ENCODE results near the gene UBE2L6. TPM values are rescaled to one million over a fixed set of nuclear protein-coding genes. Genes with fewer than 3 reads are reported as not detected.

The UBE2L6 gene
- total and polyA plus RNA-seq, 8 donors: 2.2 to 73.0 (median 40.5) TPM

GRCh38 chr11:57585301-57585700 is 17.8 kb upstream of the UBE2L6 start:
- DNase-seq: no peak
- Histone ChIP-seq H3K4me1 (no peaks in the 10 kb centered on the region), H3K9me3 (no peaks in the 10 kb centered on the region), H3K36me3 (no peaks in the 10 kb centered on the region), H3K27ac (no peak overlapping the region), H3K27me3 (no peaks in the 10 kb centered on the region), H3K4me3 (no peak overlapping the region)
- intact Hi-C loops (cut with DNase I; ENCODE audit: low total_unique reads): no loop called here
- TF ChIP-seq CTCF (IDR thresholded peaks at IDR 0.05) (no peak), POLR2AphosphoS5 (IDR thresholded peaks at IDR 0.05) (no peak), POLR2A (IDR thresholded peaks at IDR 0.05) (no peak), EP300 (IDR thresholded peaks at IDR 0.05) (no peak)

GRCh38 chr11:57584341-57584740 is 16.9 kb upstream of the UBE2L6 start:
- TF ChIP-seq CTCF (IDR thresholded peaks at IDR 0.05) (no peak), POLR2AphosphoS5 (IDR thresholded peaks at IDR 0.05) (no peak), POLR2A (IDR thresholded peaks at IDR 0.05) (no peak)
- no peaks in the 10 kb centered on the region for H3K36me3 ChIP-seq
- no peak for DNase-seq
- intact Hi-C loops (cut with DNase I; ENCODE audit: low total_unique reads): no loop called here
- WGBS, 5 donors: 81 to 87% (median 83%) methylated on average over 9 of the region's 9 CpGs
- no peaks in the 10 kb centered on the region for H3K4me1 ChIP-seq
- no peak overlapping the region for H3K4me3 ChIP-seq
- H3K9me3 ChIP-seq: no peaks in the 10 kb centered on the region
- no peak overlapping the region for H3K27ac ChIP-seq
- H3K27me3 ChIP-seq: no peaks in the 10 kb centered on the region

GRCh38 chr11:57574061-57574460 is 6.6 kb upstream of the UBE2L6 start:
- DNase-seq: no peak
- Histone ChIP-seq H3K4me1 (peaks cover 0 to 10% (median 1%) of the 10 kb centered on the region in 4 donors), H3K27me3 (no peaks in the 10 kb centered on the region), H3K36me3 (no peaks in the 10 kb centered on the region), H3K9me3 (no peaks in the 10 kb centered on the region), H3K27ac (no peak overlapping the region), H3K4me3 (no peak overlapping the region)
- intact Hi-C loops (cut with DNase I; ENCODE audit: low total_unique reads): no loop called here
- TF ChIP-seq POLR2A (IDR thresholded peaks at IDR 0.05) (no peak), EP300 (IDR thresholded peaks at IDR 0.05) (no peak), CTCF (IDR thresholded peaks at IDR 0.05) (no peak), POLR2AphosphoS5 (IDR thresholded peaks at IDR 0.05) (no peak)
- 56 to 74% (median 60%) methylated on average over 4 of the region's 4 CpGs for WGBS, 5 donors

- TF ChIP-seq CTCF (IDR thresholded peaks at IDR 0.05): no peak
- DNase-seq: no peak
- Histone ChIP-seq H3K27me3 (no peaks in the 10 kb centered on the region), H3K9me3 (no peaks in the 10 kb centered on the region), H3K36me3 (no peaks in the 10 kb centered on the region), H3K4me3 (no peak overlapping the region), H3K4me1 (peaks cover 3 to 23% (median 14%) of the 10 kb centered on the region in 4 donors), H3K27ac (no peak overlapping the region)
- 45 to 76% (median 64%) methylated on average over 2 of the region's 2 CpGs for WGBS, 5 donors
- intact Hi-C loops (cut with DNase I; ENCODE audit: low total_unique reads): no loop called here
These were observed 4.1 kb upstream of the UBE2L6 start for GRCh38 chr11:57571606-57572005.

All from stomach (tissue), 9 donors.